DND-41 (cell line): ENCODE results near the gene ZFYVE16.

Experiments
- ATAC-seq: fragments of 200-7000 bp; cut with Tn5 transposase; 3 replicates; pipeline ENCODE4 v1.9.1; 2021; ENCODE audit warnings: low read depth; ENCODE audit not compliant: insufficient read depth
- DNase-seq: peaks from one replicate; pipeline ENCODE4 v3.0.0-alpha.2; 2020
- H2AFZ ChIP-seq: 2 replicates; pipeline ENCODE4 v1.6.0; 2012; ENCODE audit warnings: low read depth, low read length
- H3K27ac ChIP-seq: 2 replicates; pipeline ENCODE4 v1.5.1; 2012; ENCODE audit warnings: low read length, inconsistent platforms
- H3K27me3 ChIP-seq: fragments of 200-600 bp; sonication (generic); 2 replicates; pipeline ENCODE4 v1.6.0; 2012; ENCODE audit warnings: low read length, mild to moderate bottlenecking, inconsistent platforms; ENCODE audit not compliant: insufficient read depth, poor library complexity
- H3K36me3 ChIP-seq: 2 replicates; pipeline ENCODE4 v1.5.1; 2012; ENCODE audit warnings: low read length, inconsistent platforms; ENCODE audit not compliant: insufficient read depth
- H3K4me1 ChIP-seq: 2 replicates; pipeline ENCODE4 v1.5.1; 2012; ENCODE audit warnings: mild to moderate bottlenecking, low read length; ENCODE audit not compliant: insufficient read depth
- H3K4me2 ChIP-seq: 2 replicates; pipeline ENCODE4 v1.6.0; 2012; ENCODE audit warnings: mild to moderate bottlenecking, moderate library complexity, low read length, inconsistent platforms; ENCODE audit not compliant: insufficient read depth
- H3K4me3 ChIP-seq, 2 experiments: fragments of 200-600 bp in 1 of 2; shearing (Covaris generic) in 1 of 2; 2 replicates each; pipeline ENCODE4 v1.5.1; 2012 to 2016; ENCODE audit warnings: inconsistent platforms in 2 of 2, low read length in 2 of 2, mild to moderate bottlenecking in 2 of 2, low read depth in 1 of 2, moderate library complexity in 1 of 2
- H3K79me2 ChIP-seq: 2 replicates; pipeline ENCODE4 v1.6.0; 2012; ENCODE audit warnings: low read length, inconsistent platforms; ENCODE audit not compliant: insufficient read depth
- H3K9ac ChIP-seq: 2 replicates; pipeline ENCODE4 v1.6.0; 2012; ENCODE audit warnings: low read depth, mild to moderate bottlenecking, inconsistent platforms, low read length, moderate library complexity
- H3K9me3 ChIP-seq: 2 replicates; pipeline ENCODE4 v1.5.1; 2012; ENCODE audit warnings: low read length, moderate library complexity, mild to moderate bottlenecking, inconsistent platforms; ENCODE audit not compliant: insufficient read depth, severe bottlenecking
- H4K20me1 ChIP-seq: 2 replicates; pipeline ENCODE4 v1.6.0; 2012; ENCODE audit warnings: low read length; ENCODE audit not compliant: insufficient read depth
- EZH2 ChIP-seq: IDR thresholded peaks from 3 replicates; pipeline ENCODE4 v1.6.1; 2012; ENCODE audit warnings: borderline replicate concordance, low read depth, mild to moderate bottlenecking, moderate library complexity, low read length, inconsistent platforms; ENCODE audit not compliant: severe bottlenecking
- TF ChIP-seq, protein P1 (sequence below): IDR thresholded peaks from 2 replicates; pipeline ENCODE4 v1.5.1; 2012; ENCODE audit warnings: borderline replicate concordance, low read length, moderate library complexity, mild to moderate bottlenecking; ENCODE audit not compliant: poor library complexity, severe bottlenecking; ENCODE audit errors: extremely low read depth

The ZFYVE16 gene

DNA sequence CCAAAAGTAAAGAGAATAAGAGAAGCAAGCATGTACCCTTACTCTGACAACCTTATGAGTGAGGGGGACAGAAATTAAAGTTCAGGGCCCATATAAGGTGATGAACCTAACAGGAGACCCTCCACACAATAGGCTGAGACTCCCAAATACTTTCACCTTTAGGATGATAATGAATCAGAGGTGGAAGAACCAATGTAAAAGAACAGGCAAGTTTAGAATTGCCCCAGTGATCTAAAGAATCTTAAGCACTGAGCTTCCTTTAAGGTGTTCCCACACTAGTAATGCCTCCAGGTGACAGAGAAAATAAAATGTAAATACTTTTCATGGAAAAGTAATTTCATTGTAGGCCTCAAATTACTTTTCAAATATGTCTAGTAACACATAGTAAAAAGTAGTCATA is 71.8 kb downstream of the ZFYVE16 start:
- DNase-seq (no peak), ATAC-seq (no peak)
- H3K4me3 ChIP-seq: no peak overlapping the region
- peaks cover 23% of the 10 kb centered on the region for H3K9me3 ChIP-seq
- H2AFZ ChIP-seq: no peak overlapping the region
- no peak overlapping the region for H3K27ac ChIP-seq
- peaks cover 62% of the 10 kb centered on the region for H3K36me3 ChIP-seq
- no peaks in the 10 kb centered on the region for H4K20me1 ChIP-seq
- no peaks in the 10 kb centered on the region for H3K4me1 ChIP-seq
- TF ChIP-seq EZH2: no peak
- TF ChIP-seq, protein P1, sequence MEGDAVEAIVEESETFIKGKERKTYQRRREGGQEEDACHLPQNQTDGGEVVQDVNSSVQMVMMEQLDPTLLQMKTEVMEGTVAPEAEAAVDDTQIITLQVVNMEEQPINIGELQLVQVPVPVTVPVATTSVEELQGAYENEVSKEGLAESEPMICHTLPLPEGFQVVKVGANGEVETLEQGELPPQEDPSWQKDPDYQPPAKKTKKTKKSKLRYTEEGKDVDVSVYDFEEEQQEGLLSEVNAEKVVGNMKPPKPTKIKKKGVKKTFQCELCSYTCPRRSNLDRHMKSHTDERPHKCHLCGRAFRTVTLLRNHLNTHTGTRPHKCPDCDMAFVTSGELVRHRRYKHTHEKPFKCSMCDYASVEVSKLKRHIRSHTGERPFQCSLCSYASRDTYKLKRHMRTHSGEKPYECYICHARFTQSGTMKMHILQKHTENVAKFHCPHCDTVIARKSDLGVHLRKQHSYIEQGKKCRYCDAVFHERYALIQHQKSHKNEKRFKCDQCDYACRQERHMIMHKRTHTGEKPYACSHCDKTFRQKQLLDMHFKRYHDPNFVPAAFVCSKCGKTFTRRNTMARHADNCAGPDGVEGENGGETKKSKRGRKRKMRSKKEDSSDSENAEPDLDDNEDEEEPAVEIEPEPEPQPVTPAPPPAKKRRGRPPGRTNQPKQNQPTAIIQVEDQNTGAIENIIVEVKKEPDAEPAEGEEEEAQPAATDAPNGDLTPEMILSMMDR: no peak
- H3K4me2 ChIP-seq: no peak overlapping the region
- H3K79me2 ChIP-seq: no peaks in the 10 kb centered on the region
- H3K9ac ChIP-seq: no peak overlapping the region
- no peaks in the 10 kb centered on the region for H3K27me3 ChIP-seq

DNA sequence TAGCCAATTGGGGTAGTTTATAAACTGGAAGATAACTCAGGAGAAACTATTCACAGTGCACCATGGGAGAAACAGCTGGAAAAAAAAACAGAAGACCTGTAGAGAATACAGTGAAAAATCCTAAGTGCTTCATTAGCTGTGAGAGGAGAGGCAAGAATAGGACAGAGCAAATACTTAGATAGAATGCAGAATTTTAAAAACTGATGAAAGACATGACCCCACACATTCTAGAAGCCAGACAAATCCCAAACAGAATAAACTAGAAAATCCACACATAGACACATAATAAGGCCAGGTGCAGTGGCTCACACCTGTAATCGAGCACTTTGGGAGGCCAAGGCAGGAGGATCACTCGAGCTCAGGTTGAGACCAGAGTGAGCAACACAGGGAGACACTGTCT is 72.5 kb downstream of the ZFYVE16 start:
- H3K27ac ChIP-seq: no peak overlapping the region
- H3K9ac ChIP-seq: no peak overlapping the region
- H3K79me2 ChIP-seq: no peaks in the 10 kb centered on the region
- no peak overlapping the region for H3K4me3 ChIP-seq
- no peak overlapping the region for H3K4me2 ChIP-seq
- TF ChIP-seq, protein P1: no peak
- TF ChIP-seq EZH2: no peak
- peaks cover 62% of the 10 kb centered on the region for H3K36me3 ChIP-seq
- H3K27me3 ChIP-seq: no peaks in the 10 kb centered on the region
- no peak for DNase-seq
- no peak overlapping the region for H2AFZ ChIP-seq
- H3K4me1 ChIP-seq: no peaks in the 10 kb centered on the region
- no peak for ATAC-seq
- no peaks in the 10 kb centered on the region for H4K20me1 ChIP-seq
- H3K9me3 ChIP-seq: peaks cover 23% of the 10 kb centered on the region

DNA sequence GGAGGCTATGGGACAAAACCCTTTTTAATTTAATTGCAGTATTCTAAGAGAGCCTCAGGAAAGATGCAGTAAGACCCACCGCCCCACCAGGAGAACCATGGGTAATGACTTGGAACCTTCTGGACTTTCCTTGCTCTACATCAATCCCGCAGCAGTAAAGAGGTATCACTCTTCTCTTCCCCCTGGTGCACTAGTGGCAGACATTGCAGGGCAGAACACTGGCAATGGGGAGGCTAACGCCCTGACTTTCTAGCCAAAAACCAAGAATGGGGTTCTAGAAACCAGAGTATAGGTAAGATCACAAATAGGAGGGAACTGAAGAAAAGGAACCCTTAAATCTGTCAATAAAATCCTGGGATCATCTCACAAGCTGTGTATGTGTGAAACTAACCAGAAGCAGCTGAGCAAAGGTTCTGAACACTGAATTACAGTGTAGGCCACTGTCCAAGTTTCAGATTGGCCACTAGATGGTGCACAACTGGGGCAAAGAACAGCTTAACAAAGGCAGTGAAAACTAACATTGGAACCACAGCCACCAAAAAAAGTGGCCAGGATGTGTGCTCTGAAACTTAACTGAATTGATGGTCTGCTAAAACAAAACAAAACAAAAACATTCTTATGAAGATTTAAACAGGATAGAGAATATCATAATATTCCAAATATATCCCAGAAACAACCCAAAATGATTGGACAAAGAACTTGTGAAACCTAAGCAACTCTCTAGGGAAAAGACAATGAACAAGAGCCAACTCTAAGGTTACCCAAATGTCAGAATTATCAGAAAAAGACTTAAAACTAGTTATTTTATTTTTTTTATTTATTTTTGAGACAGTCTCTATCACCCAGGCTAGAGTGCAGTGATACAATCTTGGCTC is 73.4 kb downstream of the ZFYVE16 start:
- H3K36me3 ChIP-seq: peaks cover 58% of the 10 kb centered on the region
- ATAC-seq: peak; percentile 76

More for the DNA sequence above, 73.4 kb downstream of the ZFYVE16 start:
- Histone ChIP-seq H3K4me1 (no peaks in the 10 kb centered on the region; the same call in 1 of the 2 replicates), H3K4me2 (no peak overlapping the region), H4K20me1 (no peaks in the 10 kb centered on the region), H2AFZ (no peak overlapping the region), H3K27ac (no peak overlapping the region), H3K4me3 (no peak overlapping the region), H3K9me3 (peaks cover 23% of the 10 kb centered on the region), H3K79me2 (no peaks in the 10 kb centered on the region), H3K9ac (no peak overlapping the region), H3K27me3 (no peaks in the 10 kb centered on the region)
- DNase-seq: peak; percentile 37
- TF ChIP-seq, protein P1: peak; percentile 72
- TF ChIP-seq EZH2: no peak
